Mesodermal cell (in vitro differentiated cells): ENCODE results near the gene DEDD.

Source experiments
- H3K27ac ChIP-seq: 2 replicates; pipeline ENCODE4 v1.7.0; 2013; ENCODE audit warnings: mild to moderate bottlenecking, low read depth, low read length, moderate library complexity; ENCODE audit not compliant: severe bottlenecking
- H3K36me3 ChIP-seq: 2 replicates; pipeline ENCODE4 v1.7.1; 2013; ENCODE audit warnings: mild to moderate bottlenecking, low read length, moderate library complexity; ENCODE audit not compliant: control insufficient read depth, insufficient read depth
- H3K4me1 ChIP-seq: one replicate; pipeline ENCODE4 v1.7.1; 2013; ENCODE audit warnings: mild to moderate bottlenecking, low read length; ENCODE audit not compliant: insufficient read depth, control insufficient read depth, poor library complexity, severe bottlenecking
- H3K4me3 ChIP-seq: 2 replicates; pipeline ENCODE4 v1.7.0; 2013; ENCODE audit warnings: low read length, control low read depth, mild to moderate bottlenecking; ENCODE audit not compliant: insufficient read depth, poor library complexity, severe bottlenecking; ENCODE audit errors: extremely low read depth
- H3K9me3 ChIP-seq: 2 replicates; pipeline ENCODE4 v1.7.1; 2013; ENCODE audit warnings: mild to moderate bottlenecking, low read length, moderate library complexity; ENCODE audit not compliant: control insufficient read depth
- WGBS, 2 experiments: methylation state at CpG; one replicate each; pipeline ENCODE4 v1.1.5; 2013; ENCODE audit warnings: missing lambda C conversion rate in 2 of 2; ENCODE audit not compliant: insufficient coverage in 2 of 2; 5-methylcytosine and 5-hydroxymethylcytosine counted together

Gene DEDD

DNA sequence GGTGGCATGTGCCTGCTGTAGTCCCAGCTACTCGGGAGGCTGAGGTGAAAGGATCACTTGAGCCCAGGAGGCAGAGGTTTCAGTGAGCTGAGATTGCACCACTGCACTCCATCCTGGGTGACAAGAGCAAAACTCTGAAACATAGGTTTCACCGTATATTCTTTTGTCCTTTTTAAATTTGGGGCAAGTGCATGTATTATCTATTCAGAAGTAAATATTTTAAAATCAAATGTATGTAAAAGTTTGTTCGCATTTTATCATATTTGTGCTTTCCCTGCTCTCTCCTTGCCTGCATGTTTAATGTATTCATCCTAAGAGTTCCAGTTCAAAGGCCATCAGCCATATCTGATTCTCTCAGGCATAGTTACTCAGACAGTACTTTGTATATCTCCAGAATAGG, 13.4 kb upstream of the DEDD start:
- Histone ChIP-seq H3K4me1 (no peaks in the 10 kb centered on the region), H3K9me3 (no peaks in the 10 kb centered on the region), H3K36me3 (no peaks in the 10 kb centered on the region), H3K4me3 (no peak overlapping the region), H3K27ac (no peak overlapping the region)
- WGBS, 2 experiments, result 71 to 78% methylated on average over 1 of the region's 3 CpGs

DNA sequence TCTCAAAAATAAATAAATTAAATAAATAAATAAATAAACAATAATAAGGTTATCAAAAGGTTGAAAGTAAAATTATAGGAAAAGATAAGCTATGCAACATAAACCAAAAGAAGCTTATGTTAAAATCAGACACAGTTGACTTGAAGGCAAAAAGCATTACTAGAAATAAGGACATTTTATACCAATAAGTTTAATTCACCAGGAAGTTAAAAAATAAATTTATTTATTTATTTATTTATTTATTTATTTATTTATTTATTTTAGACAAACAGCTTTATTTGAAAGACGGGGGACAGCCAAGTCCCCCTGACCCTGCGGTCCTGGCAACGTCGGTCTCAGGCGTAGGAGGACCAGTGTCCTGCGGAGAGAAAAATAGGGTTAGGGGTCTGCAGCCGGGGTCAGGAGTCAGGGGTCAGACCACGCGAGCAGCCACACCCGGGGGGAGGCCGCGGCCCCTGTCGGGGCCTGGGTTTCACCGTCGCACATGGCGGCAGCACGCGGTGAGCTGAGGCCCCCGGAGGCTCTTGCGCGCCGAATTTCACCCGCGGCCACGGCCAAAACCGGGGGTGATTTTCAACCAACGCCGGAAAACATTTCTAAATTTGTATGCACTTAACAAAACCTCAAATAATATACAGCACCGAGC, 8.4 kb upstream of the DEDD start:
- no peak overlapping the region for H3K4me3 ChIP-seq
- WGBS, 2 experiments, result 95 to 96% methylated on average over 25 to 28 of the region's 29 CpGs
- no peak overlapping the region for H3K27ac ChIP-seq
- no peaks in the 10 kb centered on the region for H3K9me3 ChIP-seq
- peaks cover 12% of the 10 kb centered on the region for H3K4me1 ChIP-seq
- peaks cover 3% of the 10 kb centered on the region for H3K36me3 ChIP-seq

DNA sequence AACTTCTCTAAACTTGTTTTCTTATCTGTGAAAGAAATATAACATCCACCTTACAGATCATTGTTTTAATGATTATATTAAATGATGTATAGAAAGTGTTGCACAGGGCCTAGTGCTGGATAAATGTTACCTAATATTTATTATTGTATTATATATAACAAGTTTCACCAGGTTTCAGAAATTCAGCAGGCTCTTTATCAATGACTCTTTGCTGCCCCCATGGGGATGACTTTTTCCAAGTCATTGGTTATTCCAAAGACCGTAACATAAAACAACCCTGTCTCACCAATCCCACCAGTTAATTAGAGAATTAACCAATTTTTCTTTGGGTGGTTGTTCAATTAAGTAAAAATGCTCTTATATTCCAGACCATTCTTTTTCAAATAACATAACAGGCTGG, 7.3 kb upstream of the DEDD start:
- Histone ChIP-seq H3K27ac (no peak overlapping the region), H3K4me1 (peaks cover 12% of the 10 kb centered on the region), H3K4me3 (no peak overlapping the region), H3K9me3 (no peaks in the 10 kb centered on the region), H3K36me3 (peaks cover 9% of the 10 kb centered on the region)
- WGBS, 2 experiments, result no CpG with 5 or more reads among the region's 1 CpG

DNA sequence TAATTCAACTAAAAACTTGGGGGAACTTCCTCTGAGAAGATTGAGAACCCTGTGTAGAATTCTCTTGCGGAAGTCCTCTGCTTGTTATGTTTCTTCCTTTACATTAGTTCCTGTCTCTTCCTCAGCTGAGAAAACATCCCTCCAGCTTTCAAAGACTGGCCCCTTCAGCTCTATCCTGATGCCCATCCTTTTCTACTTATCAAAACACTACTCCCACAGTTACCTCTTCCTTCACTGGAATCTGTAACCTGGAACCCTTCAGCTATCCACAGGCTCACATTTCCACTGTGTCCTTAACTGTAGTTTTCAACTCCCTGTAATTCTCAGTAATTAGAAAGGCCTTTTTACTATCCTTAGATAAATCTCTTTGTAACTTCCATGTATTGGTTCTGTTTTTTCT, 6.0 kb upstream of the DEDD start:
- Histone ChIP-seq H3K36me3 (peaks cover 9% of the 10 kb centered on the region), H3K27ac (no peak overlapping the region), H3K4me3 (no peak overlapping the region), H3K9me3 (no peaks in the 10 kb centered on the region), H3K4me1 (peaks cover 12% of the 10 kb centered on the region)
- 88 to 100% methylated on average over 1 of the region's 1 CpG for WGBS, 2 experiments

DNA sequence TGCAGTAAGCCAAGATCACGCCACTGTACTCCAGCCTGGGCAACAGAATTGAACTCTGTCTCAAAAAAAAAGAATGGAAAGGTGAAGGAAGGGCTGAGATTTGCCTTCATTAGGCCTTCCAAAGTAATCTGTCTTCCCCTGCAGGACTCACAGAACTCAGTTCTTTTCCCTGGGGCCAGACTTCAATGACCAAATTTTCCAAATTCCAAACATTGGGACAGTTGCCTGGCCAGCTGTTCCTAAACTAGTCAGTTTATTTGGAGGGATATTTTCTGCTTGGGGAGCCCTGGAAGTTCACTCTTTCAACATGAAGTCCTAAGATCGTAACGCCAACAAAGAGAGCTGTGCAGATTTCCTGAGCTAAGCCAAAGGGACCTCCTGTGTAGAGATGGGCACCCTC, 5.4 kb upstream of the DEDD start:
- Histone ChIP-seq H3K36me3 (peaks cover 9% of the 10 kb centered on the region), H3K9me3 (no peaks in the 10 kb centered on the region), H3K4me1 (peaks cover 12% of the 10 kb centered on the region), H3K4me3 (no peak overlapping the region), H3K27ac (no peak overlapping the region)
- 89 to 91% methylated on average over 1 to 3 of the region's 3 CpGs for WGBS, 2 experiments

DNA sequence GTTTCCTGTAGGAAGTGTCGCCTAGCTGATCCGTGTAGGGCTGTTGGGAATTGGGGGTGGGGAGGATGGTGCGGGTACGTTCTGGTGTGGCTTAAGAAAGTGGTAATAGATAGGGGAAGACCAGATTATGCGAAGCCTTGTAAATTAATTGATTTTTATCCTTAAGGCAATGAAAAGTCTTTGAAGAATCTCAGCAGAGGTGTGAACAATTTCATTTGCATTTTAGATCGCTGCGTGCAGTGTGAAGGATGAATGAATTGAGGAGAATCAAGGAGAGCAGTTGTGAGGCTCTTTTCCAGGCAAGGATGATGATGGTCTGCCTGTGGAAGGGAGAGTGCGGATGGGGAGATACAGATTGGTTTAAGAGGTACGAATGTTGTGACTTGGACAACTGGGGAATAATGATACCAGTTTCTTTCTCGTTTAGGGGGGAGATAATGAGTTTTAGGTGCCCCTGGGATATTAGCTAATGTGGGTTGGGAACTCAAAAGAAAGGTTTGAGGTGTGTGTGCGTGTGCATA, 813 bp upstream of the DEDD start:
- no peaks in the 10 kb centered on the region for H3K9me3 ChIP-seq
- peaks cover 32% of the 10 kb centered on the region for H3K36me3 ChIP-seq
- WGBS, 2 experiments, result 1% methylated on average over 9 to 11 of the region's 11 CpGs
- peak overlapping the region; percentile 99 for H3K27ac ChIP-seq
- peak overlapping the region; percentile 94 for H3K4me3 ChIP-seq
- H3K4me1 ChIP-seq, result peaks cover 9% of the 10 kb centered on the region

DNA sequence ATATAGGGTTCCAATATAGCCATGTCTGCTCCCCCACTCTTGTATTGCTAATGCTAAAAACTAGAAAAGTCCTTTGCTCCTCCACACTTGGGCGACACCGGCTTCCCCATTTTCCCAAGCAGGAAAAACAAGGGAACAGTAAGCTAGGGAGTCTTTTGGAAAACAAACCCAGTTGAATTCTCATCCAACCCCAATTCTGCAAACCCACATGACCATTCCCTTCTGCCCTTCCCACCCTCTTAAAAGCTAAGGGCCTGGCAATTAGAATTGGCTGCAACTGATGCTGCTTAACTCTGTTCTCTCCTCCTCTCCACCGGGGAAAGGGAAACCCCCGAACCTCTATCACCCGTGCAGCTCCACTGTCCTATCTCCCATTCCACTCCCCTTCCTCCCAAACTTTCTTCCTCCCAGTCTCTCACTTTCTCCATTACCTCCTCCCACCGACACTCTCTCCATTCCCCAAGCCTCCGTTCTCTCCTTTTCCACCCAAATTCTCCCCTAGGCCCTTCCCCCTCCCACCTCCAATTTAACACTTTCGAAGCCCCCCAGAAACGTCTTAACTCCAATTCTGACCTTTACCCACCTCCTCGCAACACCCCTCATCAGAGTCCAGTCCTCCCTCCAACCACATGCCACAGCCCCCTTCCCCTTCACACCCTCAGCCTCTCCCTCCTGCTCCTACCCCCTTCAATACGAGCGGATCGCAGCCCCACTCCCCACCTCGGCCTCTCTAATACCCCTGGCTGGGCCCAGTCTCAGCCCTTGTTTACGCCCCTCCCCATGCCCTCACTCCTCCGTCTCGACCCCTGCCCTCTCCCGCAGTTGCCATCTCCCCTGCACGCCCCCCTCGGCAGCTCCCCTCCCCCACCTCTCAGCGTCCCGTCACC, 701 bp downstream of the DEDD start:
- no peaks in the 10 kb centered on the region for H3K9me3 ChIP-seq
- WGBS, 2 experiments, result 1% methylated on average over 12 to 20 of the region's 22 CpGs
- peak overlapping the region; percentile 94 for H3K4me3 ChIP-seq
- H3K4me1 ChIP-seq, result no peaks in the 10 kb centered on the region
- H3K36me3 ChIP-seq, result peaks cover 47% of the 10 kb centered on the region
- peak overlapping the region; percentile 99 for H3K27ac ChIP-seq

DNA sequence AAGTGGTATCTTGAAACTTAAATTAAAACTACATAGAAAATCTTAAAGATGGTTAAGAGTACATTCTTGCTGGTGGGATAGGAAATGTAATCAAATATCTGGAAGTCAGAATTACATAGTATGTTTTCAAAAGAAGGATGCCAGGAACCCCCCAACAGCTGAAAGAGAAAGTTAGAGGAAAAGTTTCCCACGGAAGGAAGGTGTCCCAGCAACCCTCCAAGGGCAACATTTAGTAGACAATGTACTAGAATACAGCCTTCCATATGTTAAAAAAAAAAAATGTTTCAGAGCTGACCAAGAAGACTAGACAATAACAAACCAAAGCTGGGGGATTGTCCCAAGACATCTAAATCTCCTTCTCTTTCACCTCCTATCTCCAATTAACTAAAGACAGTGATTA, 2.2 kb downstream of the DEDD start:
- Histone ChIP-seq H3K36me3 (peaks cover 56% of the 10 kb centered on the region), H3K27ac (no peak overlapping the region), H3K4me3 (peak overlapping the region; percentile 94), H3K9me3 (no peaks in the 10 kb centered on the region), H3K4me1 (no peaks in the 10 kb centered on the region)
- WGBS, 2 experiments, result no CpG with 5 or more reads among the region's 1 CpG

DNA sequence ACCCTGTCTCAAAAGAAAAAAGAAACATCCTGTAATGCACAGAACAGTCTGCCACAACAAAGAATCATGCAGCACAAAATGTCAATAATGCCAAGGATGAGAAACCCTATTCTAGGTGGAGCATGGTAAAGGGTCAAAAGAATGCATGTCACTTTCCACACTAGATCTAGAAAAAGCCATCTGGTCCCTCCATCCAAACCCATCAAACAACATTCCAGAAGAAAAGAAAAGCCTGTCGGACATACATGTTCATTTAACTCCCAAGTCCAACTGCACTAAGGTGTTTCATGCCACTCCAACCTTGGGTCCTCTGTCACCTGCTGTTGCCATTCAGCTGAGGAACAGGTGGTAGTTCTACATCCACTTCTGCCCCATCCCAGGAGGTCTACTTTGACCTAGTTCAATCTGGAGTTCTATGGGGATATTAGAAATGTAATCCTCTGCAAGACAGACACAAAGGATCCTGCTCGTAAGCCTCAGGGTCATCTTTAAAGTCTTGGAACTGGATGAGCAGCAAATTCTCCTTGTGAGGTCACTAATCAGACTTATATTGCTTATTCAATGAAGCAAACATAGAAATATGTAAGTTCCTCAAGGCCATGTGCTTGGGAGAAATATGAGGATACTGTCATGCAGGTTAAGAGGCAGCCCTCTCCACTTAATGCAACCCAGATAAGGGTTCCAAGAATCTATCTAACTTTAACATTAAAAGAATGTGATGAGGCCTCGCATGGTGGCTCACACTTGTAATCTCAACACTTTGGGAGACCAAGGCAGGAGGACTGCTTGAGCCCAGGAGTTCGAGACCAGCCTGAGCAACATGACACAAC, 3.7 kb downstream of the DEDD start:
- Histone ChIP-seq H3K4me1 (no peaks in the 10 kb centered on the region), H3K9me3 (no peaks in the 10 kb centered on the region), H3K27ac (no peak overlapping the region), H3K36me3 (peaks cover 65% of the 10 kb centered on the region), H3K4me3 (no peak overlapping the region)
- 90 to 100% methylated on average over 3 of the region's 4 CpGs for WGBS, 2 experiments

DNA sequence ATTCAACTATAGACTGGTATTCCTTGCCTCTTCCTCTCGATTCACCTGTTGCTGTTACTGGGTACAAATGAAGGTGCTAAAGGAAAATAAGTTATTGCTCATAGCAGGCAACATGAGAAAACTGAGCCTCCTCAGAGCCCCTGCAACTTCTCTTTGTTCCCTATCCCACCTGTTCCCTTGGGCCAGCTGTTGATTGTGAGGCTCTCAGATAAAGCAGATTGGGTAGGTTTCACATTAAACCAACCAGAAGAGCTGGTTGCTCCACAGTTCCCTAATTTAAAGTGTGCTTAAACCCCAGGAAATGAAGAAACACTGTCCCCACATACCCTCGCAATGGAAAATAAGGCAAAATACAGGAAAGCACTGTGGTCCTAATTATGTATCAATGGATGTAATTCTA, 4.8 kb downstream of the DEDD start:
- H3K9me3 ChIP-seq, result no peaks in the 10 kb centered on the region
- WGBS, 2 experiments, result 100% methylated on average over 1 of the region's 2 CpGs; no CpG with 5 or more reads in 1 of the 2 experiments
- no peak overlapping the region for H3K4me3 ChIP-seq
- no peak overlapping the region for H3K27ac ChIP-seq
- no peaks in the 10 kb centered on the region for H3K4me1 ChIP-seq
- H3K36me3 ChIP-seq, result peaks cover 76% of the 10 kb centered on the region
